ENCODE measurements around the gene KCNQ5. TPM values are rescaled to one million over a fixed set of nuclear protein-coding genes. Genes with fewer than 3 reads are reported as not detected.

The KCNQ5 gene
- total RNA-seq, 1 experiment from 2014 or later: 0.07 TPM

DNA sequence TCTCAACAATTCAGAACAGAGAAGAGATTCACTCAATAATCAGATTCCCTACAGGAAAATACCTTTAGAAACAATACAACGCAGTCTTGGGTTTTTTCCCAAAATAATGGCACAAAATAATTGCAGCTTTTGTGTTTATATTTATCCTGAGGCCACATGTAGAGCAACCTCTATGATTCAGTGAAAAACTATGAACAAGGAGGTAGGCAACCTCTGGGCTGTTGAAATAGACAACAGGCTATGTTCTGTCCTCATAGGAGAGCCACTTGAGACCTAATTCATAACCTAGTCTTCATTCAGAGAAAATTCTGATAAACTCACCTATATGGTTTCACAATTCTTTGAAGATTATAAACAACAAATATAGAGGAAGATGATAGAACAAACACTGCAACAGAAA is 485.2 kb downstream of the KCNQ5 start:
- H3K9me3 Mint-ChIP-seq: no peaks in the 10 kb centered on the region
- no peaks in the 10 kb centered on the region for H3K4me1 Mint-ChIP-seq
- H3K79me1 ChIP-seq (ENCODE audit: insufficient read depth, low read depth, low read length, poor library complexity, severe bottlenecking): no peaks in the 10 kb centered on the region
- H4K8ac ChIP-seq (replicated peaks; ENCODE audit: insufficient read length, low read depth, low read length): no peak overlapping the region
- H3K4me3 Mint-ChIP-seq: no peak overlapping the region
- H3K56ac ChIP-seq (ENCODE audit: insufficient read length, low read depth, low read length): no peak overlapping the region
- H3K14ac ChIP-seq (ENCODE audit: insufficient read depth, low read length): no peak overlapping the region
- H3K27me3 ChIP-seq (ENCODE audit: insufficient read depth, low read length): no peaks in the 10 kb centered on the region
- H4K20me1 ChIP-seq (ENCODE audit: control insufficient read depth, insufficient read depth, insufficient read length): no peaks in the 10 kb centered on the region
- H2AFZ ChIP-seq (ENCODE audit: low read length): no peak overlapping the region
- H3K23me2 ChIP-seq (ENCODE audit: insufficient read length, low read depth, low read length, poor library complexity, severe bottlenecking): no peaks in the 10 kb centered on the region
- H2BK5ac ChIP-seq (ENCODE audit: insufficient read length, low read length): no peak overlapping the region
- H3K9ac ChIP-seq (ENCODE audit: extremely low read depth, insufficient read length, low read length): no peak overlapping the region
- H3K79me2 ChIP-seq (ENCODE audit: insufficient read depth, low read length): no peaks in the 10 kb centered on the region
- H3K4me1 ChIP-seq (ENCODE audit: insufficient read depth, low read length): no peaks in the 10 kb centered on the region
- H3K36me3 Mint-ChIP-seq (ENCODE audit: insufficient read depth in 1 of 3, low read depth in 3 of 3): no peaks in the 10 kb centered on the region
- H3K27ac ChIP-seq (ENCODE audit: insufficient read length, low read depth, low read length): no peak overlapping the region
- no peak overlapping the region for H3K27ac Mint-ChIP-seq
- no peak overlapping the region for H4K5ac ChIP-seq (ENCODE audit: insufficient read length, low read depth, low read length)
- no peak overlapping the region for H3K23ac ChIP-seq (ENCODE audit: insufficient read length, low read depth, low read length)
- H4K91ac ChIP-seq (ENCODE audit: insufficient read length, low read depth, low read length): no peak overlapping the region
- no peak overlapping the region for H2AK5ac ChIP-seq (ENCODE audit: insufficient read length, low read length)
- no peak overlapping the region for H3T11ph ChIP-seq (ENCODE audit: low read length)
- no peak for DNase-seq
- no peak overlapping the region for H3K4me2 ChIP-seq (ENCODE audit: insufficient read depth, insufficient read length, low read length)
- H2BK12ac ChIP-seq (ENCODE audit: insufficient read length, low read depth, low read length): no peak overlapping the region
- WGBS (ENCODE audit: extremely low coverage, insufficient read length, low lambda C conversion rate): no CpG with 5 or more reads among the region's 1 CpG
- no peak overlapping the region for H3K18ac ChIP-seq (ENCODE audit: insufficient read length, low read depth, low read length)
- TF ChIP-seq, protein P1, sequence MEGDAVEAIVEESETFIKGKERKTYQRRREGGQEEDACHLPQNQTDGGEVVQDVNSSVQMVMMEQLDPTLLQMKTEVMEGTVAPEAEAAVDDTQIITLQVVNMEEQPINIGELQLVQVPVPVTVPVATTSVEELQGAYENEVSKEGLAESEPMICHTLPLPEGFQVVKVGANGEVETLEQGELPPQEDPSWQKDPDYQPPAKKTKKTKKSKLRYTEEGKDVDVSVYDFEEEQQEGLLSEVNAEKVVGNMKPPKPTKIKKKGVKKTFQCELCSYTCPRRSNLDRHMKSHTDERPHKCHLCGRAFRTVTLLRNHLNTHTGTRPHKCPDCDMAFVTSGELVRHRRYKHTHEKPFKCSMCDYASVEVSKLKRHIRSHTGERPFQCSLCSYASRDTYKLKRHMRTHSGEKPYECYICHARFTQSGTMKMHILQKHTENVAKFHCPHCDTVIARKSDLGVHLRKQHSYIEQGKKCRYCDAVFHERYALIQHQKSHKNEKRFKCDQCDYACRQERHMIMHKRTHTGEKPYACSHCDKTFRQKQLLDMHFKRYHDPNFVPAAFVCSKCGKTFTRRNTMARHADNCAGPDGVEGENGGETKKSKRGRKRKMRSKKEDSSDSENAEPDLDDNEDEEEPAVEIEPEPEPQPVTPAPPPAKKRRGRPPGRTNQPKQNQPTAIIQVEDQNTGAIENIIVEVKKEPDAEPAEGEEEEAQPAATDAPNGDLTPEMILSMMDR (conservative IDR thresholded peaks at IDR 0.05): no peak
- no peak overlapping the region for H3K4ac ChIP-seq (ENCODE audit: low read depth, low read length)
- no peak overlapping the region for H2BK120ac ChIP-seq (ENCODE audit: low read depth, low read length, poor library complexity, severe bottlenecking)
- no peaks in the 10 kb centered on the region for H3K27me3 Mint-ChIP-seq (ENCODE audit: low read depth)
- H2BK20ac ChIP-seq (ENCODE audit: low read depth, low read length, poor library complexity, severe bottlenecking): no peak overlapping the region
- no peaks in the 10 kb centered on the region for H3K9me3 ChIP-seq (ENCODE audit: control insufficient read depth, low read depth, low read length)
- H2BK15ac ChIP-seq (ENCODE audit: low read depth, low read length): no peak overlapping the region

Data from H9 (cell line).